NCI-H128 (cell line): ENCODE results near the gene CCDC149.

Experiments used
- DNase-seq: peaks from one replicate; lab custom pipeline; 2025; ENCODE audit not compliant: unreplicated experiment; lab: John Stamatoyannopoulos, UW

Gene CCDC149

DNA sequence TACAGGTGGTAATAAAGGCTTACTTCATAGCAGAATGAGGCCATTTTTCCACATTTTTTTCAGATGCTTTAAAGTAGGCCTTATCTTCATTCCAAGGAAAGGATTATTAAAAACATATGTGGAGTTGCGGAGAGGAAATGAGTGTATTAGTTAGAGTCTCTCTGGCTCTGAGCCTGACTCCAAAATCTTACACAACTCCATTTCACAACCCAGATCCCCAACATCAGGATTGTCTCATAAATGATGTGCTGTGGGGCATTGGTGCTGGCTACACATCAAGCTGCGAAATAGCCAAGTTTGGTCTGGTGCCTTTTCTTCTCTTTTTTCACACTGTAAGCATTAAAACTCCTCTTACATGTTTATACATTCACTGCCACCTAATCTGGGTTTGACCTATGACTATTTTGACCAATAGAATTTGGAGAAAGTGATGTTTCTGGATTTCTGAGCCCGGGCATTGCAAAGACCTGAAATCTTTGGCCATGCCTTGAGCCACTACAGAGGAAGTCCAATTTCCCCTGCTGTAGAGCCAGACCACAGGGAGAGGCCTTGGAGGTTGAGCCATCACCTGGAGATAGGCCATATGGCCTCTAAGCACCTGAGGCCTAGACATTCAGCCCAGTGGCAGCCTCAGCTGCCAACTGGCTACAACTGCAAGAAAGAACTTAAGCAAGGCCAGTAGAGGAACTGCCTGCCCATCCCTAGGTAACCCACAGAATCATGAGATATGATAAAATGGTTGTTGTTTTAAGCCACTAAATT is 134.2 kb downstream of the CCDC149 start:
- DNase-seq, result no peak

DNA sequence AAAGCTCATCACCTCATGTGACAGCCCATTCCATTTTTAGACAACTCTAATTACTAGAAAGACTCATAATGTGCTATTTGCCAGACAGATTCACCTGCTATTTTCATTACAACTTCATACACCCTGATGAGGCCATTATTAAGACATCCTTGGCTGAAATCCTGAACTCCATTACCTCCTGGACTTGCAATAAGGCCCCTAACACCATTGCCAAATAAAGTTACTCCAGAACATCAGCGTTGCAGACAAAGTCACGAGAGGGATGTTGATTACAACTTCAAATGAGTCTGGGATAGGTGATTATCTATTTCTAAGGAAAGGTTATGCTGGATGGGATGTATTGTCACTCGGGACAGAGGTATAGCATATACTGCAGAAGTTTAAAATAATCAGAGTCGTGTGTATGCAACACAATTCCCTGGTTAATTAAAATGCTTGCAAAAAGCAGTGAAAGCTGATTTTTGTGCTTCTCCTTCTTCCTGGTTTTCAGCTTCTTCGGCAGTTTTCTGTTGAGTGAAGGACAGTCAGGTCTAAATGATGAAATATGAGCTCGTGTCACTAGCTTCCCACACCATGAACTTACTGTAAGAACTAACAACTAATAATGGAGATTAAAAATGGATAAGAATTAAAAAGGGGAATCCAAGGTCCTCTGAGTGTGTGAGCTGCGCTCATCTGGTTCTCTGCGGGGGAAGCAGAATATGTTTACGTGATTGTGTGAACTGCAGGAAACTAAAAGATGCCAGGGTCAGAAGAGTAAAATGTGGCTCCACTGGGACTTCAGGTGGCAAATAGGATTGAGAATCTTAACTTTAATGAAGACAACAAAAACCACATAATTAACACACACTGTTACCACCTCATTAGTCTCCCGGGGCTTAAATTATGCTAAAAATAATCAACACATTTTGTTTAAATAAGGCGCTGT is 135.0 kb downstream of the CCDC149 start:
- DNase-seq, result no peak

DNA sequence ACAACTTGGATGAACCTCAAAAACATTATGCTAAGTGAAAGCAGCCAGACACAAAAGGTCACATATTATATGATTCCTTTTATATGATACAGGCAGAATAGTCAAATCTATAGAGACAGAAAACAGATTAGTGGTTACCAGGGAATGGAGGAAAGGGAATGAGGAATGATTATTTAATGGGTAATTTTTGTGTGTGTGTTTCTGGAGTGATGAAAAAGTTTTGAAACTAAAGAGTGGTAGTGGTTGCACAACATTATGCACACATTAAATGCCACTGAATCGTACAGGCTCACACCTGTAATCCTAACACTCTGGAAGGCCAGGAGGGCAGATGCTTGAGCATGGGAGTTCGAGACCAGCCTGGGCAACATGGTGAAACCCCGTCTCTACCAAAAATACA is 137.1 kb downstream of the CCDC149 start:
- DNase-seq, result no peak

DNA sequence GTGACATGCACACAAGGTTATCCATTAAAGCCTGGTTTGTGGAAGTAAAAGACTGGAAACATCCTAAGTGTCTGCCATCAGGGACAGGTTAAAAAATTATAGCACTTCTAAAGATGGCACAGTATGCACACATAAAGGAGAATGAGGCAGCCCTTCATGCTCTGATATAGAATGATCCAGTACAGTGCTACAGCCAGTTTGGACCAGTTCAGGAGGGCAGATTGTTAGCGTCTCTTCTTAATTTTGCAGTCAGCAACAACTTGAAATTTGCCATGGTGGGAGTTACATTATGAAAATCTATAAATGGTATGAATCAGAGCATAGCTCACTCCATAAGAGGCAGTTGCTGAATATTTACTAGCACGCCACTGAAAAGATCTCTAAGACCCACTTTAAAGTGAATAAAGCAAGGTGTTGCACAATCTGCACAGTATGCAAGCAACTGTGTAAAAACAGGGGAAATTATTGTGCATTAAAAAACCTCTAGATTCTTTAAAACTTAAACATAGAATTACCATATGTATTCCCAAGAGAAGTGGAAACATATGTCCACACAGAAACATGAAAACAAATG is 137.7 kb downstream of the CCDC149 start:
- DNase-seq, result no peak

DNA sequence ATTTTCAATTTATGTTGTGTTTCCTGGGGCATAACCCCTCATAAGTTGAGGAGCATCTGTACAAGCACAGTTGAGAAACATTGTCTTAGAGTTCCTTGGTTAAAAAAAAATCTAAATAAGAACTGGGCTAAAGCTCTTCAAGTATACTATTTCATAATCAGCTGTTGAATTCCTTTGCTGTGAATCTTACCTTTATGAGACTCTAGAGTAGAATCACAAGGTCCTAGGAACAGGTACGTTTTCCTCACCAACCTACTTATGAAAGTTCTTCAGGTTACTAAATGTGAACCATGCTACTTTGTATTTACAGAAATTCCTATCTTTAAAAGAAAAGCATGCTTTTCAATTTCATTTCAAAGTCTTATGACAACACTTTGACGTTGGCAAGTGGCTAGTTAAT is 138.4 kb downstream of the CCDC149 start:
- DNase-seq, result no peak

DNA sequence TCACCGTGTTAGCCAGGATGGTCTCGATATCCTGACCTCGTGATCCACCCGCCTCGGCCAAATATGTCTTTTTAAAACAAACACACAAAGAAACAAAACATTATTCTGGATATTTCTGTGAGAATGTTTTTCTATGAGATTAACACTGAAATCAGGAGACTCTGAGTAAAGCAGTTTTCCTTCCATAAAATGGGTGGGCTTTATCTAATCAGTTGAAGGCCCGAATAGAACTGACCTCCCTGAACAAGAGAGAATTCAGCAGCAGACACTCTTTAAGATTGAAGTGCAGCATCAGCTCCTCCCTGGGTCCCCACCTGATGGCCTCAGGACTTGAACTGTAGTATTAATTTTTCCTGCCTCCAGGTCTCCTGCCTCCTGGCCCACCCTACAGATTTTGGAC is 139.9 kb downstream of the CCDC149 start:
- DNase-seq, result no peak

DNA sequence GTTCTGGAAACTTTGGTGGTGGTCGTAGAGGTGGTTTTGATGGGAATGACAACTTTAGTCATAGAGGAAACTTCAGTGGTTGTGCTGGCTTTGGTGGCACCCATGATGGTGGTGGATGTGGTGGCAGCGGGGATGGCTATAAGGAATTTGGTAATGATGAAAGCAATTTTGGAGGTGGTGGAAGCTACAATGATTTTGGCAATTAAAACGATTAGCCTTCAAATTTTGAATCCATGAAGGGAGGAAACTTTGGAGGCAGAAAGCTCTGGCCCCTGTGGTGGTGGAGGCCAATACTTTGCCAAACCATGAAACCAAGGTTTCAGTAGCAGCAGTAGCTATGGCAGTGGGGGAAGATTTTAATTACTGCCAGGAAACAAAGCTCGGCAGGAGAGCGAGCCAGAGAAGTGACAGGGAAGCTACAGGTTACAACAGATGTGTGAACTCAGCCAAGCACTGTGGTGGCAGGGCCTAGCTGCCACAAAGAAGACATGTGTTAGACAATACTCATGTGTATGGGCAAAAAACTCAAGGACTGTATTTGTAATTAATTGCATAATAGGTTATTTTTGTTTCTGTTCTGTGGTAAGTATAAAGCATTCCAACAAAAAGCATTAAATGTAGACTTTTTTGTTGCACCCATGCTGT is 140.7 kb downstream of the CCDC149 start:
- no peak for DNase-seq

DNA sequence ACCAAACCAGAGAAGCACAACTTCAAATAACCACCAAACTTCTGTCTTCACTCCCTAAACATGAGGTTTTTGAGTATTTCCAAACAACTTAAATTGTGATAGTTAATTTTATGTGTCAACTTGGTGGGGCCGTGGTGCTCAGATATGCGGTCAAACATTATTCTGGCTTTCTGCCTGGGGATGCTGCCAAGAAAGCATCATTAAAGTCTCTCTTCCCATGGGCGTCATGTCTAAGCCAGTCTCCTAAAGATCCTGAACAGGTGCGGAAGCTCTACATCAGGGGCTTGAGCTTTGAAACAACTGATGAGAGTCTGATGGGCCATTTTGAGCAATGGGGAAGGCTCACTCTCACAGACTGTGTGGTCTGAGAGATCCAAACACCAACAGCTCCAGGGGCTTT is 141.6 kb downstream of the CCDC149 start:
- DNase-seq, result no peak

DNA sequence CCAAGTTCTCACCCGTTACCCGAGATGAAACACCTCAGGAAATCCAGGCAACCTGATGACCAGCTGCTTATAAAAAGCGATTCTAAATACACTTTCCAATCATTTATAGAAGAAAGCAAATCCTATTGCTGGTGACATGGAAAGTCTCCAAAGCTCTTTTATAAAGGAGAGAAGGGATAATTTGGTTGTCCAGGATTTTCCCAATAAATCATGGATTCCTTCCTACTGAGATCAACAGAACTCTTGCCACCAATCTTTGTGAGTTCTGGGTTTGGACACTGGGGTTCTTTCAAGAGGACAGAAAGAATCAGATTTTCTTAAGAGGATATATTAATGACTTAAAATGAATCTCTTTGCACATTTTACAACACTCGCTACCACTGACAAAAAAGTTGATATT is 142.2 kb downstream of the CCDC149 start:
- DNase-seq, result no peak

DNA sequence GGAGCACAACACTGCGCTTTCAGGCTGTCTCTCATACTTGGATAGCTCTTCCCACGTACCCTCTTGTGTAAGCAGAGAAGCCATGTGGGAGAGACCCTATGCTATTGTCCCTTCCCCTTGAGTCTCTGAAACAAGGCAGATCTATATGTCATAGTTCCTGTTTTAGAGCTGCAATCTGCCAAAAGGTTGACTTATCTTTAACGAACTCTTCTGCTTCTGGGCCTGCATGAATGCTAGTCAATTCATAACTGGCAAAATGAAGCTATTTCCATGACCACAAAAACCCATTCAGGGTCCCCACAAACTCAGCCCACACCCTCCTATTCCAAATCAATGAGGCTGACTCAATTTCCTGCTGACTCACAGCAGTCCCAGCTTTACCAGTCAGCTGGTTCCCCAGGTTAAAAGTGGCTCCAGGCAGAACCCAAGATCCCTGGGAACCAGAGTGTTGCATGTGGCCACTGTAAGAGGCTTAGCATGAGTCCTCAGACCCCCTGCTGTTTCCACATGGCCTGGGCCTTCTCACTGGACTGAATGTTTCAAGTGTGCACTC is 142.7 kb downstream of the CCDC149 start:
- no peak for DNase-seq

DNA sequence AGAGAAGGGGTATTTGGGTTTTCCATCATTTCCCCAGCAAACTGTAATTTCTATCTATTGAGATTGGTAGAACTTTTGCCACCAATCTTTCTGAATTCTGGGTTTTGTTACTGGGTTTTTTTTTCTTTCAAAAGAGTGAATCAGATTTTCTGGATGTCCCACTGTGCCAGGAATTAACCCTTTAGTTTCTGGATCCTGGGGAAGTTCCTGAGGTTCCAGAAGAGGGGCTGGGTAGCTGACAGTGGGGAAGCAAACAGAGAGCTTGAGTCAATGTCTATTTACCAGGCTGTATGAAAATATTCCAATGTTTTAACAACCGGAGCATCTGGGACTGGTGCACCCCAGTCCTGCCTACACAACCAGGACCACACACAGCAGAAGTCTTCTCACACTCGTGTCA is 143.3 kb downstream of the CCDC149 start:
- DNase-seq, result no peak

DNA sequence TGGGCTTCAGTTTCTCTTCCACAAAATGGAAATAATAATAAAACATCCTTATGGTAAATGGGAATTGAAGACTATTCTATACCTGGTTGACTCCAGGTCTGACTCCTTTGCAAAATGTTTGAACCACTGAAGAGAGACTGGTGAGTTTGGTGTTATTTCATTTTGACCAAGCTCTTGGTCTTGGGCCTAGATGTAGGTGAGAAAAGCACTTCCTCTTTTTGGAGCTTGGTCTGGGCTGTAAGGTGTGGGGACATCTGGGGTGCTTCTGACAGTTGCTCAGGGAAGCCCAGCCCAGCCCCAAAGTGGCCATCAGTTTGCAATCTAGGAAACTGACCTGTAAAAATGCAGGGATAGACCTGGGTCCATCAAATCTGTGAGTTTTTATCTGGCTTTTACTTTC is 144.2 kb downstream of the CCDC149 start:
- DNase-seq, result no peak

DNA sequence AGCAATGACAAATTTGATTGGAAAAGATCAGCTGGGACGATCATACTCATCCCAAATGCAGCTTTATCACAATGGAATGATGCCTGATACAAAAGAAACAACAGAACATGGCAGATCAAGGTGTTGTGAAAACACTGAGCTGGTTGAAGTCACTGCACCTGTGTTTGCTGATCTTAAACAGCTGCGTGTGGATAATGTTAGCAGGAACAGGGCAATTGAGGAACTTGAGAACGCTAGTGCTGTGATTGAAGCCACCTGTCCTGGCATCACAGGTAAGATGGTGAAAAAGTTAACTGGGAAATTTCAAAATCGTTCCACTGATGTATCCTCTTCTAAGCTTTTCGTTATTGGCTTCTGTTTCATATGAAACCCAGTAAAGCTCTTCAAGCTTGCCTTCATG is 144.8 kb downstream of the CCDC149 start:
- DNase-seq, result no peak

DNA sequence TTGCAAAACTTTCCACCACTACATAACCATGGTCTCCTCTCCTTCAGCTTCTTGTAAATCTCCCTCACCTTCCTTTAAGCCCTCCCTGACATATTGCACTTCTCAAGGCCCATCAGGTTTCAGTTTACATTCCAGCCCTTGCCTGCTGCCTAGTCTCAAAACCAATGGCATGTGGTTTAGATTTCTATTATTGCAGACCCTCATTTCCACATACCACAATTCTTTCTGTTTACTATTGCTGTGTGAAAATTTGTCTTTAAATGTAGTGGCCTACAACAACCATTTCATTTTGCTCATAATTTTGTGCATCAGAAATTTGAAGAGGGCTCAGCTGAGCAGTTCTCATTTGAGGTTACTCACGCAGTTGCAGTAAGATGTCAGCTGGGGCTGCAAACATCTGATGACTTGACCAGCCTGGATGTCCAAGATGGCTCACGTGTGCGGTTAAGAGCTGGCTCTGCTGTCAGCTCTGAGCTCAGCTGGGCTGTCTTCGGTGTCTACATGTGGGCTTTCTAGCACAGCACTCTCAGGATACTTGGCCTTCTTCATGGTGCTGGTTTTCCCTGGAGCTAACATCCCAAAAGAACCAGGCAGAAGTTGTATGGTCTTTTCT is 147.4 kb downstream of the CCDC149 start:
- no peak for DNase-seq

DNA sequence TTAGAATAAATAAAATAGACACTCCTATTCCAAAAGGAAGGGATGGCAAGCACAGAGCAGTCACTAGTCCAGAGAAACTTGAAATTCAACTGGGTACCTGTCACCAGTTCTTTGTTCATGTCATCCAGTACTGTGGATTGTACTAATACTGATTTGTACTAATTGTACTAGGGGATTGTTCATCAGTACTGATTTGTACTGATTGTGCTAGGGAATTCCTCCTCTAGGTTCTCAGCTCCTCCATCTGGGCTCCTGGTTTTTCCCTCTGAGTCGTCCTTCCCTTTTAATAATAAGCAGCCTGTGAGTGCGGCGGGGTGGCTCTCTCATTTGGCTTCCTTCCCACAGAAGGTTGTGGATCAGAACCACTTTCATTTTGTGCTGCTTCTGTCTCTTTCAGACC is 148.5 kb downstream of the CCDC149 start:
- no peak for DNase-seq

DNA sequence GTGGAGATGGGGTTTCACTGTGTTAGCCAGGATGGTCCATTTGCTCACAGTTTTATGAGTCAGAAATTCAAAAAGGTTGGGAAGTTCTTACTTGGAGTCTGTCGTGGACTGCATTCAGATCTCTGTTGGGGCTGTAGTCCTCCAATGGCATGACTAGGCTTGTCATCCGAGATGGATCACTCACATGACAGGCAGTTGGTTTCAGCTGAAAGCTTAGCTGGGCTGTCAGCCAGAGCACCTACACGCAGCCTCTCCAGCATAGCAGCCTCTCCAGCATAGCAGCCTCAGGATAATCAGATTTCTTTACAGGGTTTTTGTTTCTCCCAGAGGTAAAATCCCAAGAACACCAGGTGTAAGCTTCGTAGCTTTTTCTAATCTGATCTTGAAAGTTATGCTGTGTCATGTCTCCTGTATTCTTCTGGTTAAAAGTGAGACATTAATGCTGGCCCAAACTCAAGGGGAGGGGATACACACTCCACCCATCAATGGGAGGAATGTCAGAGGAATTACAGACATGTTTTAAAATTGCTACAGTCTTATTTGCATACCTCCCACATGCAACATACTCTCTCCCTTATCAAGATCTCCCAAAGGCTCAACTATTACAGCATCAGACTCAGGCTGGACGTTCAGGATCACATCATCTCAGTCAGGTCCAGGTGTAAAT is 149.1 kb downstream of the CCDC149 start:
- peak; percentile 15 for DNase-seq
